DLD1 (cell line): ENCODE measurements around the gene PDE11A.
"Not testable (repeated sequence)": the region's sequence is repeated elsewhere in the genome, so short reads cannot be mapped to it uniquely, and the experiment has no call there.

Source experiments
- in situ Hi-C: cut with HindIII; loops from 2 replicates; pipeline ENCODE4 v1.10.0; 2017; ENCODE audit warnings: low sequenced_read_pairs

The PDE11A gene

GRCh38 chr2:178072383-178073301, at the start of gene PDE11A:
Gene PDE11A (minus strand): TSS chr2:178072777. CDS start chr2:178072437, 340 bp downstream.
- in situ Hi-C loops = no loop called here

- in situ Hi-C loops = loop anchor here (25.0 kb wide), 1 partner anchor 293 kb away; no protein-coding TSS in a partner anchor
Measured at GRCh38 chr2:178119179-178119922, 46.8 kb upstream of the PDE11A start.

GRCh38 chr2:178117725-178118124, 45.1 kb upstream of the PDE11A start:
- in situ Hi-C loops = loop anchor here (25.0 kb wide), 1 partner anchor 295 kb away; no protein-coding TSS in a partner anchor

- in situ Hi-C loops = loop anchor here (25.0 kb wide), 1 partner anchor 297 kb away; no protein-coding TSS in a partner anchor
Measured at GRCh38 chr2:178115271-178115670, 42.7 kb upstream of the PDE11A start.

DNA sequence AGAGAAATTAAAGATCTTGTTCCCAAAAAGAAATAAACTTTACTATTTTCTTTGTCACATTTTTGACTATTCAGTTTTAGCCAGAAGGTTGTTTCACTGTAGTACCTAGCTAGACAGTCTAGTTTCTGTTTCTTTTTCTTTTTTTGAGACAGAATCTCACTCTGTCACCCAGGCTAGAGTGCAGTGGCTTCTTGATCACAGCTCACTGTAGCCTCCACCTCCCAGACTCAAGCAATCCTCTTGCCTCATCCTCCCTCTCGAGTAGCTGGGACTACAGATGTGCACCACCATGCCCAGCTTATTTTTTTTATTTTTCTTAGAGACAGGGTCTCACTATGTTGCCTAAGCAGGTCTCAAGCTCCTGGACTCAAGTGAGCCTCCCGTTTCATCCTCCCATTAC, 41.9 kb upstream of the PDE11A start:
- in situ Hi-C loops = loop anchor here (25.0 kb wide), 1 partner anchor 298 kb away; no protein-coding TSS in a partner anchor

DNA sequence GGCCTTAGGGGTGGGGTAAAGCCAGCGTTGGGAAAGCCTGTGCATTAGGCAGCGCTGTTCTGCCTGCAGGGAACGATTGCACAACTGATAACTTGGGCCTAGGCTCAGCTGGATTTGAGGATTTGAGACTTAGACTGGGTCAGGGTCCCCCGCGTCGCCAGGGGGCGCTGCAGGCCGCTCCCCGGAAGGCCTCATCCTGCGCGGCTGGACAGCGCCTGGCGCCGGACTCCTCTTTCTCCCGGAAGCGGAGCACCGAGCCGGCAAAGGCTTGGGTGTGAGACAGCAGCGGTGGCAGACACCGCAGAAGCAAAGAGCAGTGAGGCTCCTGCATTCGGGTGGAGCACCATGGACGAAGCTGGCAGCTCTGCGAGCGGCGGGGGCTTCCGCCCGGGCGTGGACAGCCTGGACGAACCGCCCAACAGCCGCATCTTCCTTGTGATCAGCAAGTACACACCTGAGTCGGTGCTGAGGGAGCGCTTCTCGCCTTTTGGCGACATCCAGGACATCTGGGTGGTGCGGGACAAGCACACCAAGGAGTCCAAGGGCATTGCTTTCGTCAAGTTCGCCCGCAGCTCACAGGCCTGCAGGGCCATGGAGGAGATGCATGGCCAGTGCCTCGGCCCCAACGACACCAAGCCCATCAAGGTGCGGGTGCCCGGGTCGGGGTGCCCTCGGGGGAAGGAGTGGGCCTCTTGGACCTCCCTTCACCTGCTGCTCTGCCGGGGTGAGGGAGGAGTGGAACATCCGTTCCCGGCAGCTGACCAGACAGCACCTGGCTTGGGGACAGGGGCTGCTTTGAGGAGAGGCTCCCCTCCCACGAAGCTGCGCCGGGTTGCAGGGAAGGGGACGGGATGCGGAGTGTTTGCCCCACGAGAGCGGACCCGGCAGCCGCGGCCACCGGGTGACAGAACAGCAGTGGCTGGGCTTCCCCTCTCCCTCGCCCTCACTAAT, 39.9 kb upstream of the PDE11A start, which contains the start of gene RBM45:
Gene RBM45, plus strand, starts transcription at position 236 of the 951 bp plus-strand sequence. Its CDS starts 110 bp downstream, at position 346.
- in situ Hi-C loops = loop anchor here (25.0 kb wide), 1 partner anchor 300 kb away; no protein-coding TSS in a partner anchor

DNA sequence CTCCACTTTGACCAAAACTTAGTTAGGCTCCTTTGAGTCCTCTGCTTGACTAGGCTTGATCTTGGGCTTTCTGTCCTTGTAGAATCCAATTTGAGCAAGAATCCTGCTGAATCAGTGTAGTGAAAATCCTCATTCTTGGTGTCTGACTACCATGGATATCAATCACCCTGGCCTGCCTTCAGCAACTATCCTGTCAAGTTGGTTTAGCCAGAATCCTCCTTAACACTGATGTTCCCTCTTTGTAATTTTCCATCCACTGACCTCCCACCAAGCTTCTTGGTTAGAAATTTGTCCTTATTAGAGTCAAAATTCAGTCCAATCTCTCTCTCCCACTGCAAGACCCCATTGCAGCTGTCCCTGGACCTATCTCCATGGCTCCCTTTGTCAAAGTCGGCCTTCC, 39.2 kb upstream of the PDE11A start:
- in situ Hi-C loops = loop anchor here (25.0 kb wide), 1 partner anchor 301 kb away; no protein-coding TSS in a partner anchor

DNA sequence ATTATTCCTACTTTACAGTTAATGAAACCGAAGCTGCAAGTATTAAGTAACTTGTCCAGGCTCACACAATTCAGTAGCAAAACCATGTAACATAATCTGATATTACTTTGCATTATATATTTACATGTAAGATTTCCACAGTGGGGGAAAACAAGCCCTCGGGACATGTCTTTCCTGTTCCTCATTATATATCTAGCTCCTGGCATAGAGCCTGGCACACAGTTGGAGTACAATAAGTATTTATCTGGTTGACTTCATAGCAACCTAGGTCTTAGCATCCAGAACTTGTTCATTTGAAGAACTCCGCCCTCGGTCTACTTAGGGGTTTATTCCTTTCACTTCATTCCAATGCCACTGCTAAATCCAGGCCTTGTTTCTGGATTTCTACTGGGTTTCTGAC, 38.1 kb upstream of the PDE11A start:
- in situ Hi-C loops = loop anchor here (25.0 kb wide), 1 partner anchor 302 kb away; no protein-coding TSS in a partner anchor

DNA sequence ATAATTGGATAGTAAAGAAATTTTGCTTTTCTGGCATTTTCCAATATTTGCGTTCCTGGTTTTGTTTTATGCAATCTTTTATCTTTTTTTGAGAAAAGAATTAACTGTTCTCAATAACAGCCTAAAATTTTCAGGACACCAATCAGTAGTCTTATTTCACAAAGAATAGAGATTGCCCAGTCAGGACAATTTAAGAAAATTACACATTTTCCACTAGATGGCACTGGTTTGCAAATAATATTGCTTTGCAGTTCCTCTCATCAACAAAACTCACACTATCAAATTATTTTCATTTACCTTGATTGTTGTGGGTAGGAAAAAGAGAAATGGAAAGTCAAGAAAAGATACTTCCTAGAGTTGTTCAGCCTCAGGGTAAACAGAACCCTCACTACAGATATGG, 37.2 kb upstream of the PDE11A start:
- in situ Hi-C loops = loop anchor here (25.0 kb wide), 1 partner anchor 302 kb away; no protein-coding TSS in a partner anchor

GRCh38 chr2:178108176-178108575, 35.6 kb upstream of the PDE11A start:
- in situ Hi-C loops = loop anchor here (25.0 kb wide), 1 partner anchor 304 kb away; no protein-coding TSS in a partner anchor

DNA sequence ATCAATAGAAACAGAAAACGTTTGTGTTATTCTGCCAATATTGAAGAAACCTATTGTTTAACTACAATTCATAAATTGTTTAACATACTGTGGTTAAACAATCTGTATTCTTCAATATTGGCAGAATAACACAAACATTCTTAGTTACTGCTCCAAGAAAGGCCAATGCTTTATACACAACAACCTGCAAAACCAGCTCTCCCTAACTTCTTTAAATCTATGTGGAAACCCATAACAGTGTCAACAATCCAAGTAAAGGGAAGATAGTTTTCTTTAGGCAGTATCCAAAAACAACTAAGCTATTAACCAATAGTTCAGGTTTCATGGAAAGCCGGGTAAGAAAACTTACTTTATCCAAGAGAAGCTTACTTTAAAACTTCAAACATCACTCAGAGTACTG, 33.5 kb upstream of the PDE11A start:
- in situ Hi-C loops = loop anchor here (25.0 kb wide), 1 partner anchor 306 kb away; no protein-coding TSS in a partner anchor

DNA sequence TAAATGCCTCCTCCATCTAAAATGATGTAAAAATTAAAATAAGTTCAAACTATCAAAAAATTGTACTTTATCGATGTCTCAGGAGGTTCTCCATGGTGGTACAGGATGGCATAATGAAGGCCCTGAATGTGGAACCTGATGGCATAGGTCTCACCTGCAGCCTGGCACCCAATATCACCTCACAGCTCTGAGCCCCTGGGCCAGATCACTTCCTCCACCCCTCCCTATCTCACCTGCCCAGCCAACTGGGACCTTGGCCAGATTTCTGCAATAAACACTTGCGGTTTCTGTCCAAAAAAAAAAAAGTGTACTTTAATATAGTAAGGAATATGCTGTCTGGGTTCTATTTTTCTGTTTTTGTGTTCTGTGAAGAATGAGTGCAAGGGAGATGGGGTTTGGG, 33.0 kb upstream of the PDE11A start:
- in situ Hi-C loops = loop anchor here (25.0 kb wide), 1 partner anchor 307 kb away; no protein-coding TSS in a partner anchor

GRCh38 chr2:178101321-178102079, 28.9 kb upstream of the PDE11A start:
- in situ Hi-C loops = loop anchor here (25.0 kb wide), 1 partner anchor 311 kb away; no protein-coding TSS in a partner anchor

DNA sequence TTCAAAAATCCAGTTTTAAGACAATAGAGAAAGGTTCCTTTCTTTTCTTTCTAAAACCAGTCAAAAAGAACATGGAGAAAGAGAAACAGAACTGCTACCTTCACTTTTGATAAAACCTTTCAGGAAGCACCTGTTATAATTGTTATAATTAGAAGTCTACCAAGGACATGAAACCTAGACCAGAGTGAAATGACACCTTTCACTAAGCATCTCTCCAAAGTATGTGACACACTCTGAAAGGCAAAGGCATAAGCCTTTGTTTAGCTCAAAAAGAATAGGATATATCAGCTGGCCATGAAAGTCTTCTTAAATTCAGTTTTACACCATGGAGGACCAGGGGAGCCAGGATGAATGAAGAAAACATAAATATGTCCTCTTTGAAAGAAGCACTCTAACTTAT, 20.9 kb upstream of the PDE11A start:
- in situ Hi-C loops = no loop called here

DNA sequence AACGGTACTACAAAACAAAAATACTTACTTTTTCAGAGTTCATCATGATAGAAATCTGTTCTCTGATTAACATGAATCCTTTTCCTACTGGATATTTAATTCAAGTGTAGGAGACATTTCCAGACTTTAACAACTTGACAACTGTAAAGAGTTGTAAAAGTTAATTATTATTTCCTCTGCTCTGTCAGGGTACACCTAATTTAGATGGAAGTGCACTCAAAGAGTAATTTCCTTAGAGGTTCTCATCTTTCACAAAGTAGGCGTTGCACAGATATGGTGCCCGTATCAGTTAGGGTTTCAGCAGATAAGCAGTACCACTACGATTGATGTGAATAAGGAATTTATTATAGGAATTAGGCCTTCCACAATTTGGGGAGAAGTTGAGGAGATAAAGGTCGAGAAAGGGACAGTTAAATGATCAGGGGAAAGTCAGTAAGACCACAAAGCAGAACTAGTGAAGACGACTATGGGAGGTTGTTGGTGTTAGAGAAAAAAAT, 16.2 kb upstream of the PDE11A start:
- in situ Hi-C loops = no loop called here

GRCh38 chr2:178084273-178084672, 11.7 kb upstream of the PDE11A start:
- in situ Hi-C loops = no loop called here

DNA sequence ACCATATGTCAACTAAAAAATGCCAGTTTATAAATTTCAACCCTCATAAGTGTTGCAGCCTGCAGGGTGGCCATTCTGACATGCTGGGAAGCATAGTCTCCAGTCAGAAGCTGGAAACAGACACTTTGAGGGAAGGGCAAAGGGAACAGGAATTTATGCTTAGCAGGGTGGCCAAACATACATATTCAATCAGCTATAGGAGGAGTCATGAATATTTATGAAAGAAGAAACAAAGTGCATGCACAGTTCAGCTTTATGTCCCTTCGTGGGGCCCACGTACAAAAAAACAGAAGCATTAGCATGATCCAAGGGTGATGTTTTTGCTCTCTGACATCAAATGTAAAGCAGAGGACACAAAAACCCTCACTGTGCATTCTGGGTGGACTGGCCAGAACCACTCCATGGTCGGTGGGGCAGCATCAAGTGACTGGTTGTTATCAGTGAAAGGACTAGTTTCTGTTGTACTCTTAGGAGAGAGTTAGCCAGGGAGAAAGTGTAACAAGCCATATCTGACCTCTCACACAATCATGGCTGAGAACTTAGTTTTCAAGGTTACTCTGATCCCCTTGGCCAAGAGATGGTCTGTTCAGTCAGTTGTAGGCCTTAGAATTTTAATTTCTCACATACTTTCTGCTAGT, 9.9 kb upstream of the PDE11A start:
- in situ Hi-C loops = no loop called here

DNA sequence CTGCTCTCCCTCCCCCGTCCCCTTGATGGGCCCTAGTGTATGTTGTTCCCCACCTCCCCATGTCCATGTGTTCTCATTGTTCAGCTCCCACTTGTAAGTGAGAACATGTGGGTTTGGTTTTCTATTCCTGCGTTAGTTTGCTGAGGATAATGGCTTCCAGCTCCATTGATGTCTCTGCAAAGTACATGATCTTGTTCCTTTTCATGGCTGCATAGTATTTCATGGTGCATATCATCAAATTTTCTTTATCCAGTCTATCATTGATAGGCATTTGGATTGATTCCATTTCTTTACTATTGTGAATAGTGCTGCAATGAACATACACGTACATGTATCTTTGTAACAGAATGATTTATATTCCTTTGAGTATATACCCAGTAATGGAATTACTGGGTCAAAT, 6.7 kb upstream of the PDE11A start:
- in situ Hi-C loops = not testable (repeated sequence)
